ENCODE data around the gene LGR6.
"Not testable (repeated sequence)": the region's sequence is repeated elsewhere in the genome, so short reads cannot be mapped to it uniquely, and the experiment has no call there.

Gene LGR6

DNA sequence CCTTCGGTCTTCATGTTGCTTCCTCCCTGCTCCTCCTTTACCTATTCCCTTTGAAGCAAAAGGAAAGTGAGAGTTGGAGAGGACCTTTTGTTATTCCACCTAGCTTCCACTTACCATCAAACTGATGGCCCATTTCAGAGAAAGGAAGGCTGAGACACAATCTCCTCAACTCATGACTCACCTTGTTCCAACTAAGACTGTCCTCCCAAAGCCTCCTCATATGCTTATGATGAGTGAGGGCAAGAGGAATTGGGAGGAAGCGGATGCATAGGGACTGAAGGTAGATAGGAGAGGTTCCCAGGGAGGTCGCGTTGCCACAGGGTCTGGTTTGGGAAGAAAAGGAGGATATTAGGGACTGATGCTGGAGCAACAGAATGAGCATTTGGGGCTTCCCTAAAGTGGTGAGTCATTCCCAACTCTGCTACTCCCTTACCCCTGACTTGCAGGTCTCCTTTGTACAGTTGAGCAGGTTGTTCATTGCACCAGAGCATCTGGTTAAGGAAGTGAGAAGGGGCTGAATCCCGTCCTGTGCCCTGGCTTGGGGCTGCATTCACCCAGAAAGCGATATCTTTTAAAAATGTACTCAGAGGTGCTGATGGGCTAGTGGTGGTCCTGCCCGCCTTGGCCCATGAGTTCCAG, 35.0 kb downstream of the LGR6 start:
- Mint-ChIP-seq H3K4me1 (peaks cover 15% of the 10 kb centered on the region), H3K36me3 (no peaks in the 10 kb centered on the region), H3K27ac (no peak overlapping the region), H3K4me3 (no peak overlapping the region), H3K9me3 (no peaks in the 10 kb centered on the region), H3K27me3 (no peaks in the 10 kb centered on the region)
- ATAC-seq = peak; percentile 40

DNA sequence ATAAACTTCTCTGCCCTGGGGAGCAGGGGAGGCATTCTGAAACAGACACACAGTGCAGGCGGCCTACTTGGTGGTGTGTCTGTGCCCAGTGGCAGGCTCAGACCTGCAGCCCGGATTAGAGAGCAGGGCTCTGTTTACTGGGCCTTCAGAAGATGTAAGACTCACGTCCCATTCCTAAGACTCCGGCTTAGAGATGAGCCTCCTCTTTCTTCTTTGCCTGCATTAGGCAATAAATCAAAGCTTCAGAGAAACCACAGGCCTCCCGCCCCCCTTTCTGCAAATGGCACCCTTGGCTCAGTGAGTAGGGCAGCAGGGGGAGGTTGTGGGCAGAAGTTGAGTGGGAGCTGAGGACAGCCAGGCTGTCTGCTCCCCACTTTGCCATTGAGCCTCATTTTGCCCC, 35.8 kb downstream of the LGR6 start:
- no peaks in the 10 kb centered on the region for H3K27me3 Mint-ChIP-seq
- no peak overlapping the region for H3K27ac Mint-ChIP-seq
- H3K9me3 Mint-ChIP-seq = no peaks in the 10 kb centered on the region
- peaks cover 15% of the 10 kb centered on the region for H3K4me1 Mint-ChIP-seq
- H3K36me3 Mint-ChIP-seq = no peaks in the 10 kb centered on the region
- no peak overlapping the region for H3K4me3 Mint-ChIP-seq
- no peak for ATAC-seq

DNA sequence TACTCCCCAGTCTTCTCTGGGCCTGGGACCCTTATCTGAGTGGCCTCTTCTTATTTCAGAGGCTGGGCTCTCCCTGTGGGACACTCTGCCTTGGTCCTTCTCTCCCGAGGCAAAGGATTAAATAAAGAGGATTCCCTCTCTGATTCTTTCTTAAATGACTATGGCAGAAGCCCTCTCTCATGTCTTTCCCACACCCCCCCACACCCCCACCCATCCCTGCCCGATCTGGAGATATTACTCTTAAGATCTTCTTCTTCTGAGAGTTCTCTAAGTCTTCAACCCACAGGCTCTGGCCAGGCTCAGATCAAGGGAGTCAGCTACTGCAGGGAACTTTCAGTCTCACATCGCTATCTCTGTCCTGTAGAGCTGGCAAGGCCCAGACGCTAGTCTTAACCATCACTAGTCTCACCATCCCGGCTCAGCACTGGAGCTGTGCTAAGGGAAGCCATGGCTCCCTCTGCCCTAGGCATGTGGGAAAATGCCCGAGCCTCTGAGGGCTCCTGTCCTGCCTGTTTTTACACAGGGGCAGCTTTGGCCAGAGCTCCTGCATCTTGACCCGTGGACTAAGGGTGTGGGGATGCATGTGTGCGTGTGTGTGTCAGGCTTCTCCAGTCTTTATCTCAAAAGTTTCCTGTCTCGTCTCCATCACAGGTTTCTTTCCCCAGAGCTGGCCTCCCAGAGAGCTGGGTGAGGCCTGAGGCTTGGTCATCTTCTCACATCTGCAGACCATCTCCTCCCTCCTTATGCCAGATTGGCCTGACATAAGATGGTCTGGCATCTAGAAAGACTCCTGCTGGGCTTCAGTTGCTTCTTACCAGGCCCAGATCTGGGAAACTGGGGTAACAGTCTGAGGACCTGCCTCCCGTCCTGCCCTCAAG, 36.7 kb downstream of the LGR6 start:
- Mint-ChIP-seq H3K27ac (no peak overlapping the region), H3K4me3 (no peak overlapping the region), H3K9me3 (no peaks in the 10 kb centered on the region), H3K36me3 (no peaks in the 10 kb centered on the region), H3K27me3 (peaks cover 2% of the 10 kb centered on the region), H3K4me1 (peaks cover 15% of the 10 kb centered on the region)
- no peak for ATAC-seq

DNA sequence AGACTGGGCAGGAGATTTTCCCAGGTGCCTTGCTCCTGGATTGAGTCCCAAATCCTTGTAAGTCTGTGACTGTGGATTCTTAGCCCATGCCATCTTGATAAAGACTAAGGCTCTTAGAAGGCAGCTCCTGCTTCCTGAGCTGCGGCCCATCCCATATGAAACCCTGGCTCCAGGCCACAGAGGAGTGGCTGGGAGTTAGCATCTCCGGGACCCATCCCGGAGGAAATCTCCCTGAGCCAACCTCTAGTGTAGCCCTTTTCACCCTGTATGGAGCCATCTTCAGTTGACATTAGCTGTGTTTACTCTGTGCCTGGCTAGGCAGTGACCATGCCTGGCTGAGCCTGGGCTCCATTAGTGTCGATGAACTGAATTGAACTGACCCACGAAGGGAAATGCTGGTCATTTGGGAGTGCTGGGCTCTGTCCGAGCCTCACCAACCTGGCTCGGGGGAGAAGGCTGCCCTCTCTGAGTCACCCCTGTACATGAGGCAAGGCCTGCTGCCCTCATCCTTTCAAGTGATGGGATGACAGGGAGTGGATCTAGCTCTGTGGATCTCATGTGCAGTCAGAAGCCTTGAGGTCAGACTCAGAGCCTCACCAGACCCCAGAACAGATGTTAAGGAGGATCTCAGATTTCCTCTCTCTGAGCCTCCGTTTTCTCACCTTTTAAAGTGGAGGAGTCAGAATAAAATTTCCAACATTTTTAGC, 37.5 kb downstream of the LGR6 start:
- ATAC-seq = no peak
- Mint-ChIP-seq H3K27ac (no peak overlapping the region), H3K9me3 (no peaks in the 10 kb centered on the region), H3K36me3 (no peaks in the 10 kb centered on the region), H3K4me3 (no peak overlapping the region), H3K4me1 (peaks cover 18% of the 10 kb centered on the region), H3K27me3 (peaks cover 10% of the 10 kb centered on the region)

DNA sequence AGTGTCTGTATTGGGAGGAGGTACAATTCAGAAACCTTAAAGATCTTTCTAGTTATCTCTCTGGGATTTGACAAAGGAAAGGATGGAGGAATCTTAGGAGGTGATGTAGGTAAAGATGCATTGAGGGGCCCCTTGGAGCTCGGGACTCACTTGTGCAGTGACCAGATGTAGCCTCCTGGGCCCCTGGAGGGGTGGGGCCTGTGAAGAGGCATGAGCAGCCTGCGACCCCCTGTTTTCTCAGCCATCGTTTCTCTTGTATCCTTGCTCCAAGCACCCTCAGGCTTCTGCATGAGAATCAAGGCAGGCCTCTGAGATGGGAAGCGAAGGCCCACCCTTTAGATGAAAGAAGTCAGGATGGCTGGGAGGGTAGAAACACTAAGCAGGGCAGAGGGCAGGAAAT, 39.6 kb downstream of the LGR6 start:
- Mint-ChIP-seq H3K9me3 (no peaks in the 10 kb centered on the region), H3K27ac (no peak overlapping the region), H3K27me3 (peaks cover 24% of the 10 kb centered on the region), H3K36me3 (no peaks in the 10 kb centered on the region), H3K4me1 (peaks cover 21% of the 10 kb centered on the region), H3K4me3 (no peak overlapping the region)
- no peak for ATAC-seq

DNA sequence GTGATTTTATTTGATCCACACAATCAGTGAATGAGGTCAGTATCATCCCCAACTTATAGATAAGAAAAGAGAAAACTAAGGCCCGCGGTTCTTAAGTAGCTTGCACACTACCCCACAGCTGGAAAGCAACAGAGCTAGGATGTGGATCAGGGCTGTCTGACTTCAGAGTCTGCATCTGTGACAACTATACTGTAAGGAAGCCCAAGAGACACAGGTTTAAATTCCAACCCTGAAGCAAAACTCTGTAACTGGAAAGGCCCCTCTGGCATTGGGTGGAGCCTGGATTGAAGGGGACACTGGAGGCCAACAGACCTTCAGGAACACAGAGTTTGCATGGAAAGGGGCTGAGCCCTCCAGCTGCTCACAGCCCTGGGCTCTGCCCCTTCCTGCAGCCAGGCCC, 40.2 kb downstream of the LGR6 start:
- ATAC-seq = no peak
- H3K4me1 Mint-ChIP-seq = peaks cover 15% of the 10 kb centered on the region
- no peaks in the 10 kb centered on the region for H3K36me3 Mint-ChIP-seq
- H3K27me3 Mint-ChIP-seq = peaks cover 25% of the 10 kb centered on the region
- no peaks in the 10 kb centered on the region for H3K9me3 Mint-ChIP-seq
- H3K4me3 Mint-ChIP-seq = no peak overlapping the region
- no peak overlapping the region for H3K27ac Mint-ChIP-seq

DNA sequence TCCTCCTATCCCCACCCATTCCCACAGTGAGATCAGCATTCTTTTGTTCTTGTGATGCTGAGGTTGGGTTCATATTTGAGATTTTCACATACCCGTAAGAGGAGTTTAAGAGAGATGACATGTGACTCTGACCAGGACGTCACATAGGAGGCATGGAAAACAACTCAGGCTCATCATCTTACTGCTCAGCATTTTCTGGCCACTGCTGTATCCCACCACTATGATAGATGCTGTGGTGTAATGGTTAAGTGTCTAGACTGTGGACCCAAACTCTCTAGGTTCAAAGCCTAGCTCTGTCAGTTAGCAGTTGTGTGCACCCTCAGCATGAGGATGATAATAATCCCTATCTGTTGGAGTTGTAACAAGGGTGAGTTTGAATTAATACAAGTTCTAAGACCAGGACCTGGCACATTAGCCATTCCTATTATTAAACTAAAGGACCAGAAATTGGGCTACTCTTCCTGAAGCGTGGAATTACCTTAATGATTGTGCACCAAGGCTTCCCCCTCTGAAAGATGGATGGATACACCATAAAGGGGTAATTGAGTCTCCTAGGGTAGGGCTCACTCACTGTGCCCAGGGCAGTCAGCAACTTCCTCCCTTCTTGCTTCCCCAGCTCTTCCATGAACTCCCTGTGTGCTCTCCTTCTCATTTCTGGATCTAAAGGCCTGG, 40.9 kb downstream of the LGR6 start:
- Mint-ChIP-seq H3K27ac (no peak overlapping the region), H3K4me3 (no peak overlapping the region), H3K36me3 (no peaks in the 10 kb centered on the region), H3K4me1 (peaks cover 14% of the 10 kb centered on the region), H3K27me3 (peaks cover 32% of the 10 kb centered on the region), H3K9me3 (no peaks in the 10 kb centered on the region)
- no peak for ATAC-seq

DNA sequence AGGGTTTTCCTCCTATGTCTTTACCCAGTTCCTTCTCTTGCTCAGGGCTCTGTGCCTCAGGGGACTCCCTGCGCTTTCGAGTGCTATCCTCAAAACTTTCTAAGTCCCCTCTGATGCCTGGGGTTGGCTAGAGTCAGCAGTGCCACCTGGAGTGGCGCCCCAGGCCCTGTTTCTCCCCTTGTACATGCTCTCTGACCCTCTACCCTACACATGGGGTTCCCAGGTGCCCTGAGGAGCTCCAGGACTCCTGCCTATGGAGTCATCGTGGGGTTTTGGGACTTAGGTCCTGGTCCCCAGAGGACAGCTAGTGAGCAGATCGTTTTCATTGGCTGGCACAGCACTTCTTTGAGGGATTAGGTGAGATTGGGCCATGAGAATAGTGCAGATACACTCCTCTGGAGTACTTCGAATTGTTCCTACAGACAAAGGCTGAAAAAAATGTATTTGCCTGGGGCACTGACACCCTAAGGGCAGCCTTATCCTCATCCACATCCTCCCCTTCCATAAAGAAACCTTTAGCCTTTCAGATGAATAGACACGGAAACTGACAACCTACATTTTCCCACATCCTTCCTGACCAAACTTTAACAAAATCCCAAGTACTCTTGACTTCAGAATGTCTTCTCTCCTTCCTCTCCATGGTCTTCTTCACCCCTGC, 41.5 kb downstream of the LGR6 start:
- no peak overlapping the region for H3K27ac Mint-ChIP-seq
- no peaks in the 10 kb centered on the region for H3K36me3 Mint-ChIP-seq

DNA sequence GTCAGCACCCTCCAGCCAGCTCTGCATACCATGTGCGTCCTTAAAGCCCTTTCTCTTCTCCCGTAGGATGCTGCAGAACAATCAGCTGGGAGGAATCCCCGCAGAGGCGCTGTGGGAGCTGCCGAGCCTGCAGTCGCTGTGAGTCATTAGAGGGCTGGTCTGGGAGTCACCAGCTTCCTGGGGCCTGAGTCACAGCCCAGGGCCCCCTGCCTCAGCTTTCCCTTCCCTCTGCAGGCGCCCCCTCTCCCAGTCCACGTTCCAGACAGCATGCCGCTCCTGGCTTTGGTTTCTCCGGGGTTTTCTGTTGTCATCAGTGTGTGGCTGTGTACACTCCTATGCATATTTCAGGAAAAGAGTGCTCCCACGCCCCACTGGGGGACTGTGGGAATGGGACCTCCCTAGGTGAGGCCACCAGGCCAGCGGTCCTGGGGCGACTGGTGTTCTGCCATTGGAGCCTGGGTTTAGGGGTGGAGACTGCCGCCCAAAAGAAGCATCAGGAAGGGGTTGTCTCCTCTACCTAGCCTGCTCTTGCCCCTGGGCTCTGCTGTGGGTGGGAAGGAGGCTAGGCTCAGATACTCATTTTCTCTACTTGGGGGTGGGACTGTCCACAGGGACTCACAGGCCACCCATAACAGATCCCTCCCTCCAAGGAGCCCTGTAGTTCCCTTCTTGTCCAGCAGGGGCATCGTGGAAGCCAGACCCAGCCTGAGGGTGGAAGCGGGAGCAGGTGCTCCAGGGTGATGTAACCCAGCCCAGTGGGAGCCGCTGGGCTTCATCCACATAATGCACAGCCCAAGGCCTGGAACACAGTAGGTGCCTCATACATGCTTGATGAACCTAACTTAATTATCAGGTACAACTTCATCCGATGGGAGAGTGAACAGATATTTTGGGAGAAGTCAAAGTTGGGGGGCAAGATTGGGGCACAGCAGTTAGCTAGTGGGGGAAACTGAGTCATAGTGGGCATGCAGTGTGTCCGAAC, 42.5 kb downstream of the LGR6 start:
- no peaks in the 10 kb centered on the region for H3K36me3 Mint-ChIP-seq
- H3K9me3 Mint-ChIP-seq = no peaks in the 10 kb centered on the region
- peaks cover 46% of the 10 kb centered on the region for H3K27me3 Mint-ChIP-seq
- H3K4me1 Mint-ChIP-seq = peaks cover 14% of the 10 kb centered on the region
- no peak overlapping the region for H3K27ac Mint-ChIP-seq
- H3K4me3 Mint-ChIP-seq = no peak overlapping the region
- ATAC-seq = peak; percentile 69

More for the DNA sequence above, 41.5 kb downstream of the LGR6 start:
- Mint-ChIP-seq H3K9me3 (no peaks in the 10 kb centered on the region), H3K4me3 (no peak overlapping the region), H3K27me3 (peaks cover 39% of the 10 kb centered on the region), H3K4me1 (peaks cover 14% of the 10 kb centered on the region)
- no peak for ATAC-seq

DNA sequence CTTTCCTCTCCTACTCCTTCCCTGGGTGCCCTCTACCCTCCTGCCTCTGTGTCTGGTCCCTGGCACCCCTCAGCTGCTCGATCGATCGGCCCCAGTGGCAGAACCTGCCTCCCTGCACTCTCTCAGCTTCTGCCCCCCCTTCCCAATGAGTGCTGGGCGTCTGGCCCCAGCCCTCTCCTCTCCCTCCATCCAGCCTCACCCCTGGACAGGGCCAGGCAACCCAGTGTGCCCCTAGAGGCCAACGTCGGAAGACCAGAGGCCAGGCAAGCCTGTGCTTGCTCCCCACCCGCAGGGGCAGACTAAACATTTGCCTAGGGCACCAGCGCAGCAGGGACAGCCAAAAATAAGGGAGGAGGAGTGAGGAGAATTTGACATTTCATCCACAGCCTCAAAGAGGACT, 43.5 kb downstream of the LGR6 start:
- no peak overlapping the region for H3K27ac Mint-ChIP-seq
- no peaks in the 10 kb centered on the region for H3K9me3 Mint-ChIP-seq
- peaks cover 55% of the 10 kb centered on the region for H3K27me3 Mint-ChIP-seq
- H3K4me3 Mint-ChIP-seq = no peak overlapping the region
- ATAC-seq = peak; percentile 61
- no peaks in the 10 kb centered on the region for H3K36me3 Mint-ChIP-seq
- peaks cover 14% of the 10 kb centered on the region for H3K4me1 Mint-ChIP-seq

DNA sequence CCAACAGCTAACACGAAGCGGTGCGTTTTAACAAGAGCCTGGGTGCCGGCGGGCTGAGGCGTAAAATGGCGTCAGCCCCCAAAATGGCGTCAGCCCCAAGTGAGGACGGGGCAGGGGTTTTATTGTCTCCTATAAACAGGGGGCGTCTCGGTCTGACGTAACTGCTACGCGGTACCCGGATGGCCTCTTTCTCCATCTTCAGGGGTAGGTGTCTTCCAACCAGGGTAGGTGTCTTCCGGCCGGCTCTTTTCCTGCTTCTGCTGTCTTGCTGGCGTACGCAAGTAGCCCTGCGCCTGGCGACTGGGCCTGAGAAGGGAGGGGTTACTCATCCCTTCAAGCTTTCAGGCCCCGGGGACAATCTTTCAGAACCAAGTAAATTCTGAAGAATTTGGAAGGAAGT, 45.3 kb downstream of the LGR6 start:
- H3K9me3 Mint-ChIP-seq = no peaks in the 10 kb centered on the region
- H3K27ac Mint-ChIP-seq = no peak overlapping the region
- H3K27me3 Mint-ChIP-seq = peaks cover 63% of the 10 kb centered on the region
- H3K4me3 Mint-ChIP-seq = no peak overlapping the region
- H3K36me3 Mint-ChIP-seq = no peaks in the 10 kb centered on the region
- no peak for ATAC-seq
- peaks cover 14% of the 10 kb centered on the region for H3K4me1 Mint-ChIP-seq

DNA sequence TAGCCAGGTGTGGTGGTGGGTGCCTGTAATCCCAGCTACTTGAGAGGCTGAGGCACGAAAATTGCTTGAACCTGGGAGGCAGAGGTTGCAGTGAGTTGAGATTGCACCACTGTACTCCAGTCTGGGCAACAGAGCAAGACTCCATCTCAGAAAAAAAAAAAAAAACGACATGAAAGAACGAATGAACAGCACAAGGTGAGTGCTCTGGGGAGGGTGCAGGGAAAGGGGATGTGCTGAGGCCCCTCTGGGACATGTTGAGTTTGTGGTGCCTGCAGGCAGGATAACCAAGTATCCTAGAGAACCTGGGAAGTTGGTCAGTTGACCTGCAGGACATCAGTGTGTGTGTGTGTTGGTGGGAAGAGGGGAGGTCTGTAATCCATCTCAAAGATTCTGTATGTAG, 46.6 kb downstream of the LGR6 start:
- Mint-ChIP-seq H3K4me1 (peaks cover 14% of the 10 kb centered on the region), H3K27me3 (peaks cover 62% of the 10 kb centered on the region)
- not testable (repeated sequence) for H3K36me3 Mint-ChIP-seq, H3K4me3 Mint-ChIP-seq, ATAC-seq, H3K9me3 Mint-ChIP-seq, H3K27ac Mint-ChIP-seq

DNA sequence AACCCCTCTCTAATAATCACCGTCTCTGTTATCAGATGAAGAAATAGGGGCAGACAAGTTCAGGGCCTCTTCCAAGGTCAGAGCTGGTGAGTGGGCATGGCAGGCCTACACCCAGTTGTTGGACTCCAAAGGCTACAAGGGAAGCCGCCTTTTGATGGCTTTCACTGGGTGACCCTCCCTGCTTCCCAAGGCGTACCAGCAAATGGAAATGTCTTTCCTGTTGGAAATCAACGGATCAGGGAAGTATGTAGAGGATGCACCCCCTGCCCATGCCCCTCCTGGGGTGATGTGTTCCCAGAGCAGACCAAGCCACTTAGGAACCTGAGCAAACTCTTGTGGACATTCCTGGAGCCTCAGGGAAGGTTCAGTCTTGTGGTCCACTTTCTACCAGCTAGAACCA, 47.4 kb downstream of the LGR6 start:
- Mint-ChIP-seq H3K9me3 (no peaks in the 10 kb centered on the region), H3K4me1 (peaks cover 13% of the 10 kb centered on the region), H3K27ac (no peak overlapping the region), H3K27me3 (peaks cover 54% of the 10 kb centered on the region), H3K4me3 (no peak overlapping the region), H3K36me3 (no peaks in the 10 kb centered on the region)
- ATAC-seq = no peak

All from stimulated activated memory B cell treated with anti-CD40 and anti-IgM and Interleukin-4, amounts not matched to agents 10 μg/mL and 1 μg/mL and 100 μg/mL, for 72 hours (primary cell).